OCI-LY7 (cell line): ENCODE data around the gene PACS2. TPM values are rescaled to one million over a fixed set of nuclear protein-coding genes. Genes with fewer than 3 reads are reported as not detected.
"Not testable (repeated sequence)": the region's sequence is repeated elsewhere in the genome, so short reads cannot be mapped to it uniquely, and the experiment has no call there.

ENCODE experiments used
- BruUV-seq: library from RNA; stranded (reverse); fragments of 400-500 nt; replicated peaks from 2 replicates; lab custom pipeline; 2021; lab: Mats Ljungman, UMichigan
- CTCF ChIA-PET: fragments of 300-600 bp; sonication (Branson Sonifier 250); formaldehyde crosslinking; loops from one replicate; lab custom pipeline; 2022; ENCODE audit warnings: antibody characterized with exemption; ENCODE audit not compliant: unreplicated experiment; lab: Charles Lee
- POLR2A ChIA-PET: fragments of 300-600 bp; sonication (Branson Sonifier 250); formaldehyde crosslinking; loops from one replicate; lab custom pipeline; 2022; ENCODE audit warnings: antibody characterized with exemption; lab: Charles Lee
- DNase-seq: peaks from one replicate; pipeline ENCODE4 v3.0.0-alpha.2; 2015; ENCODE audit warnings: low spot score
- H2AFZ ChIP-seq: fragments of 200-600 bp; sonication (generic), shearing (Covaris generic); 2 replicates; pipeline ENCODE4 v1.6.1; 2014; ENCODE audit warnings: mild to moderate bottlenecking, antibody characterized with exemption, low read length, moderate library complexity
- H3K27ac ChIP-seq: fragments of 200-600 bp; sonication (generic); 2 replicates; pipeline ENCODE4 v1.5.1; 2014; ENCODE audit warnings: mixed run types, low read depth, mild to moderate bottlenecking, moderate library complexity, low read length, inconsistent platforms; ENCODE audit not compliant: poor library complexity, severe bottlenecking
- H3K36me3 ChIP-seq: fragments of 200-600 bp; sonication (generic); 2 replicates; pipeline ENCODE4 v1.6.1; 2014; ENCODE audit warnings: mild to moderate bottlenecking, antibody characterized with exemption, low read length, moderate library complexity, mixed read lengths; ENCODE audit not compliant: insufficient read depth
- H3K4me1 ChIP-seq: fragments of 200-600 bp; sonication (generic); 2 replicates; pipeline ENCODE4 v1.5.1; 2014; ENCODE audit warnings: mild to moderate bottlenecking, low read length; ENCODE audit not compliant: insufficient read depth, poor library complexity, severe bottlenecking
- H3K4me2 ChIP-seq: fragments of 200-600 bp; sonication (generic); 2 replicates; pipeline ENCODE4 v1.6.1; 2014; ENCODE audit warnings: mild to moderate bottlenecking, low read length
- H3K4me3 ChIP-seq: fragments of 200-600 bp; sonication (generic); 2 replicates; pipeline ENCODE4 v1.5.1; 2014; ENCODE audit warnings: mild to moderate bottlenecking, low read depth, low read length; ENCODE audit not compliant: poor library complexity, severe bottlenecking
- H3K79me2 ChIP-seq: fragments of 200-600 bp; sonication (generic); 2 replicates; pipeline ENCODE4 v1.6.1; 2016; ENCODE audit warnings: low read depth, mild to moderate bottlenecking, low read length, moderate library complexity, mixed read lengths; ENCODE audit not compliant: insufficient read depth
- H3K9me2 ChIP-seq: fragments of 200-600 bp; sonication (generic); 2 replicates; pipeline ENCODE4 v1.6.1; 2016; ENCODE audit warnings: mild to moderate bottlenecking, low read length, mixed read lengths; ENCODE audit not compliant: insufficient read depth
- H3K9me3 ChIP-seq: fragments of 200-600 bp; sonication (generic); 2 replicates; pipeline ENCODE4 v1.6.1; 2014; ENCODE audit warnings: mild to moderate bottlenecking, mixed run types, low read length, mixed read lengths
- H4K20me1 ChIP-seq: fragments of 200-600 bp; sonication (generic); 2 replicates; pipeline ENCODE4 v1.6.1; 2014; ENCODE audit warnings: mild to moderate bottlenecking, antibody characterized with exemption, low read length, moderate library complexity, mixed read lengths; ENCODE audit not compliant: insufficient read depth
- EZH2phosphoT487 ChIP-seq: fragments of 200-600 bp; sonication (generic); IDR thresholded peaks from 2 replicates; pipeline ENCODE4 v1.6.1; 2018; ENCODE audit warnings: low read depth, borderline replicate concordance, mild to moderate bottlenecking, mixed run types, antibody characterized with exemption, low read length, moderate library complexity, mixed read lengths
- intact Hi-C: fragments of 100-400 bp; cut with micrococcal nuclease; formaldehyde crosslinking; loops from one replicate; pipeline ENCODE4 v1.10.0; 2022; ENCODE audit not compliant: unreplicated experiment
- total RNA-seq, 2 experiments: library from RNA; depleted of rRNA in 1 of 2; stranded (reverse); fragments of >200 nt in 1 of 2; shearing (Covaris generic) in 1 of 2; gene quantifications; 2 replicates each; pipeline ENCODE4 v1.2.3, GENCODE V29; 2014 to 2022
- TF ChIP-seq, protein P1 (sequence below): fragments of 200-600 bp; sonication (generic); conservative IDR thresholded peaks from 2 replicates; pipeline ENCODE4 v1.5.1; 2014; ENCODE audit warnings: mild to moderate bottlenecking, antibody characterized with exemption, low read length, moderate library complexity, mixed read lengths

PACS2 gene
- total RNA-seq, 2 experiments from 2014 or later: 45.4 to 46.9 TPM

DNA sequence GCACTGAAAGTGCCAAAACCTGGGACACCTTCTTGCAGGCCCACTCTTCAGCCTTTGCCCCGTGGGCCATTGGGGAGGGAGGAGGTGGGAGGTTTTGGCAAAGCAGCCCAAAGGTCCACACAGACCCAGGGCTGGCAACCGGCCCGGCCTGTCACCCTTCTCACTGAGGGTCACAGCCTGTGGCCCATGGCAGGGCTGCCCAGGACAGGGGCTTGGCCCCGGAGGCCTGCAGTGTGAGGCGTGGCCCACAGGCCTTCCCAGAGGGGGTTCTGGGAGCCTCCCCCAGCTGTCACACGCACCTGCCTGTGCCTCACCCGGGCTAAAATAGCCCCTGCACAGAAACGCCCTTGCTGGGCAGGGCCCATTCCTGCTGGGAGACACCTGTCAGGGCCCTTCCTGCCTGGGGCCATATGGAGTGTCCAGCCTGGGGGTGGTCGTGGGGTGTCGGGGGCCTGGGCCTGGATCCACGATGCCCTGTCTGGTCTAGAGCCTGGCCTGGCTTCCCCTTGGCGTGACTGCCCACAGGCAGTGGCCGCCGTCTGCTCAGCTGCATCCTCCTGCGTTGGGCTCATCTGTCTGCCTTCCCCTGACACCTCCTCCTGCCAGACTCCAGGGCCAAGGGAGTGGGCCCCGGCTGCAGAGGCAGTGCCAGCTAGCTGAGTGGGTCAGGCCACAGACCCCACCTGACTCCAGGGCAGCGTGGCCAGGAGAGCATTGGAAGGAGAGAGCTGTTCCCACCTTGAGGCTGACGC is 19.2 kb downstream of the PACS2 start:
- BruUV-seq: no TSS peak
- Histone ChIP-seq H4K20me1 (peaks cover 5% of the 10 kb centered on the region; the same call in 1 of the 2 replicates), H3K9me3 (no peaks in the 10 kb centered on the region), H3K79me2 (no peaks in the 10 kb centered on the region), H3K9me2 (no peaks in the 10 kb centered on the region), H3K36me3 (no peaks in the 10 kb centered on the region), H3K4me2 (no peak overlapping the region), H3K27ac (no peak overlapping the region), H2AFZ (no peak overlapping the region), H3K4me1 (no peaks in the 10 kb centered on the region), H3K4me3 (no peak overlapping the region)
- ChIA-PET POLR2A (no interaction called here), CTCF (no interaction called here)
- intact Hi-C loops: no loop called here
- TF ChIP-seq, protein P1, sequence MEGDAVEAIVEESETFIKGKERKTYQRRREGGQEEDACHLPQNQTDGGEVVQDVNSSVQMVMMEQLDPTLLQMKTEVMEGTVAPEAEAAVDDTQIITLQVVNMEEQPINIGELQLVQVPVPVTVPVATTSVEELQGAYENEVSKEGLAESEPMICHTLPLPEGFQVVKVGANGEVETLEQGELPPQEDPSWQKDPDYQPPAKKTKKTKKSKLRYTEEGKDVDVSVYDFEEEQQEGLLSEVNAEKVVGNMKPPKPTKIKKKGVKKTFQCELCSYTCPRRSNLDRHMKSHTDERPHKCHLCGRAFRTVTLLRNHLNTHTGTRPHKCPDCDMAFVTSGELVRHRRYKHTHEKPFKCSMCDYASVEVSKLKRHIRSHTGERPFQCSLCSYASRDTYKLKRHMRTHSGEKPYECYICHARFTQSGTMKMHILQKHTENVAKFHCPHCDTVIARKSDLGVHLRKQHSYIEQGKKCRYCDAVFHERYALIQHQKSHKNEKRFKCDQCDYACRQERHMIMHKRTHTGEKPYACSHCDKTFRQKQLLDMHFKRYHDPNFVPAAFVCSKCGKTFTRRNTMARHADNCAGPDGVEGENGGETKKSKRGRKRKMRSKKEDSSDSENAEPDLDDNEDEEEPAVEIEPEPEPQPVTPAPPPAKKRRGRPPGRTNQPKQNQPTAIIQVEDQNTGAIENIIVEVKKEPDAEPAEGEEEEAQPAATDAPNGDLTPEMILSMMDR: no peak
- no peak for TF ChIP-seq EZH2phosphoT487
- DNase-seq: no peak

DNA sequence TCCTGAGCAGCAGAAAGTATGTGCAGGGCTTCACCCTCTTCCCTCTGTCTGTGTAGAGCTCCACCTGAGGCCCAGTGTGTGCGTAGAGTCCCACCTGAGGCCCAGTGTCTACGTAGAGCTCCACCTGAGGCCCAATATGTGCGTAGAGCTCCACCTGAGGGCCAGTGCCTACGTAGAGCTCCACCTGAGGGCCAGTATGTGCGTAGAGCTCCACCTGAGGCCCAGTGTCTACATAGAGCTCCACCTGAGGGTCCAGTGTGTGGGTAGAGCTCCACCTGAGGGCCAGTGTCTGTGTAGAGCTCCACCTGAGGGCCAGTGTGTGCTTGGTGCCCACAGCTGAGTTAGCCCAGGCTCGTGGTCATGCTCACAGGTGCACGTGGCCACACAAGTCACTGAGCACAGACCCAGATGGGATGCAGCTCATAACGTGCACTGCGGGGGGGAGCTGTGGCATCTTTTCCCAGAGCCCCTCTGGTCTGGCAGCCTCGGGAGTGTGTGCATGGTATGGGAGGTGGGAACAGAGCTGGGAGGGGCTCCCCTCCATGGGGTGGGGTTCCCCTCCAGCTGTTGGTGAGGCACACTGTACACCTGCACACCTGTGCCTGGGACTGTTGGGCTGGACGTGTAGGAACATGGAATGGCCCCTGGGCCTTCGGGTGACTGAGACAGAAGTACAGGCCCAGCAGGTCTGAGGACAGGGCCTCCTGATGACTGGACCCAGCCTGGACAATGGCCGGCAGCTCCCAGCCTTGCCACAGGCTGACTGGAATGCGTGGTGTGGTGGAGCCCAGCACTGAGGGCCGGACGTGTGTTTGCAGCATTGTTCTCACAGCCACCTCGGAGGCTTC is 20.1 kb downstream of the PACS2 start:
- no peak overlapping the region for H3K4me3 ChIP-seq
- BruUV-seq: no TSS peak
- H3K36me3 ChIP-seq: no peaks in the 10 kb centered on the region
- no peak overlapping the region for H3K27ac ChIP-seq
- ChIA-PET POLR2A (no interaction called here), CTCF (interaction anchor here (0.7 kb wide), 1 partner anchor 1408 kb away, joined by 3 read pairs; no protein-coding TSS in a partner anchor)
- no peaks in the 10 kb centered on the region for H3K9me2 ChIP-seq
- no peaks in the 10 kb centered on the region for H3K79me2 ChIP-seq
- intact Hi-C loops: no loop called here
- H2AFZ ChIP-seq: no peak overlapping the region
- no peak for DNase-seq
- no peak for TF ChIP-seq EZH2phosphoT487
- TF ChIP-seq, protein P1: no peak
- no peaks in the 10 kb centered on the region for H3K4me1 ChIP-seq
- peaks cover 5% of the 10 kb centered on the region; the same call in 1 of the 2 replicates for H4K20me1 ChIP-seq
- H3K9me3 ChIP-seq: no peaks in the 10 kb centered on the region
- H3K4me2 ChIP-seq: no peak overlapping the region

GRCh38 chr14:105335231-105335542 is 20.6 kb downstream of the PACS2 start:
- H3K79me2 ChIP-seq, POLR2A ChIA-PET, H3K9me2 ChIP-seq, H3K36me3 ChIP-seq, H3K27ac ChIP-seq, BruUV-seq, H4K20me1 ChIP-seq, H2AFZ ChIP-seq, intact Hi-C loops, H3K4me1 ChIP-seq, DNase-seq, H3K4me3 ChIP-seq, H3K4me2 ChIP-seq, H3K9me3 ChIP-seq: not testable (repeated sequence)
- CTCF ChIA-PET: interaction anchor here (0.7 kb wide), 1 partner anchor 1409 kb away, joined by 3 read pairs; no protein-coding TSS in a partner anchor
